ENCODE measurements around the gene DDX18.

DNA sequence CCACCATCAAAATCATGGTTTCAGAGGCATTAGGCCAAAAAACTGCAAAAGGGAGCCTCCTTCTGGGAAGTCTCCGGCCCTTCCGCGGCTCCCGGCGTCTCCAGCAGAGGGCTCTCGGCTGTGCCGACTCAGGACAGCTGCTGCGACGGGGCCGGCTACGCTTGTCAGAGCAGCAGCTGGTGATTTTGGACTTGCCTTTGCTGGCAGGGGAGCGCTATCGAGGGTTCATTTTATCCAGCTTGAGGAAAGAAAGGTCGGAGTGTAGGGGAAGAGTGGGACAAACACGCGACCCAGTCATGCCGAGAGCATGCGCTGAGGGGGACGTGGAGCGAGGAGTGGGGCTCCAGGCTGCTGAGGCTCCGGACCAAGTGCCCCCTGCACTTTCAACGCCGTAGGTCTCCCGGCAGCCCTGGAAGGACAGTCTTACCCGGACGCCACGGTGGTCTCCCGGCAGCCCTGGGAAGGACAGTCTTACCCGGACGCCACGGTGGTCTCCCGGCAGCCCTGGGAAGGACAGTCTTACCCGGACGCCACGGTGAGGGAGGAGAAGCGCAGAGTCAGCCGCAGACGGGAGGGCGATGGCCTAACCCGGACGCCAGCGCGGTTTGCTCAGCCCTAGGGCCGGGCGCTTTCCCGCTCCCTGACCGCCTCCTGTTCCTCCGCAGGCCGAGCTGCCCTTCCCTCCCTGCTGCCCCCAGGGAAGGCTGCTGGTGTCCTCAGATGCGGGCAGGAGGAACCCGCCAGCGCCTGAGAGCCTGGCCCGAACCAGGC, 21.7 kb downstream of the DDX18 start:
- no peak for TF ChIP-seq POLR2A (IDR thresholded peaks at IDR 0.05)
- TF ChIP-seq, protein P1, sequence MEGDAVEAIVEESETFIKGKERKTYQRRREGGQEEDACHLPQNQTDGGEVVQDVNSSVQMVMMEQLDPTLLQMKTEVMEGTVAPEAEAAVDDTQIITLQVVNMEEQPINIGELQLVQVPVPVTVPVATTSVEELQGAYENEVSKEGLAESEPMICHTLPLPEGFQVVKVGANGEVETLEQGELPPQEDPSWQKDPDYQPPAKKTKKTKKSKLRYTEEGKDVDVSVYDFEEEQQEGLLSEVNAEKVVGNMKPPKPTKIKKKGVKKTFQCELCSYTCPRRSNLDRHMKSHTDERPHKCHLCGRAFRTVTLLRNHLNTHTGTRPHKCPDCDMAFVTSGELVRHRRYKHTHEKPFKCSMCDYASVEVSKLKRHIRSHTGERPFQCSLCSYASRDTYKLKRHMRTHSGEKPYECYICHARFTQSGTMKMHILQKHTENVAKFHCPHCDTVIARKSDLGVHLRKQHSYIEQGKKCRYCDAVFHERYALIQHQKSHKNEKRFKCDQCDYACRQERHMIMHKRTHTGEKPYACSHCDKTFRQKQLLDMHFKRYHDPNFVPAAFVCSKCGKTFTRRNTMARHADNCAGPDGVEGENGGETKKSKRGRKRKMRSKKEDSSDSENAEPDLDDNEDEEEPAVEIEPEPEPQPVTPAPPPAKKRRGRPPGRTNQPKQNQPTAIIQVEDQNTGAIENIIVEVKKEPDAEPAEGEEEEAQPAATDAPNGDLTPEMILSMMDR (IDR thresholded peaks at IDR 0.05 in 8 of 11, conservative IDR thresholded peaks at IDR 0.05 in 3 of 11): peak in 10 of 11 experiments; percentile 18 to 83 (median 62)
